Neuronal stem cell (in vitro differentiated cells): Measurements from ENCODE around the gene NEXN.

ENCODE experiments used
- DNase-seq: peaks from one replicate; pipeline ENCODE4 v3.0.0-alpha.2; 2013; ENCODE audit warnings: low spot score
- H2AFZ ChIP-seq: one replicate; pipeline ENCODE4 v1.6.1; 2013; ENCODE audit warnings: mild to moderate bottlenecking, low read length, inconsistent platforms
- H2AK5ac ChIP-seq: 2 replicates; pipeline ENCODE4 v1.6.1; 2013; ENCODE audit warnings: low read depth, mild to moderate bottlenecking, inconsistent platforms, low read length, moderate library complexity, mixed read lengths
- H2BK120ac ChIP-seq: 2 replicates; pipeline ENCODE4 v1.6.1; 2013; ENCODE audit warnings: low read depth, mild to moderate bottlenecking, inconsistent platforms, low read length, moderate library complexity, mixed read lengths
- H2BK12ac ChIP-seq: one replicate; pipeline ENCODE4 v1.6.1; 2013; ENCODE audit warnings: low read length, inconsistent platforms
- H2BK15ac ChIP-seq: 2 replicates; pipeline ENCODE4 v1.6.1; 2013; ENCODE audit warnings: mild to moderate bottlenecking, low read length, inconsistent platforms, mixed read lengths
- H2BK5ac ChIP-seq: one replicate; pipeline ENCODE4 v1.6.1; 2013; ENCODE audit warnings: inconsistent platforms, mild to moderate bottlenecking, low read length, moderate library complexity
- H3K14ac ChIP-seq: one replicate; pipeline ENCODE4 v1.6.1; 2013; ENCODE audit warnings: low read length, inconsistent platforms
- H3K18ac ChIP-seq: 2 replicates; pipeline ENCODE4 v1.6.1; 2013; ENCODE audit warnings: low read length, inconsistent platforms
- H3K23ac ChIP-seq: 2 replicates; pipeline ENCODE4 v1.6.1; 2013; ENCODE audit warnings: low read depth, mild to moderate bottlenecking, mixed read lengths, low read length, inconsistent platforms; ENCODE audit not compliant: poor library complexity
- H3K27ac ChIP-seq: replicated peaks from 3 replicates; pipeline ENCODE4 v1.5.1; 2013; ENCODE audit warnings: low read length, inconsistent platforms
- H3K27me3 ChIP-seq, 3 experiments: 2 replicates each; pipeline ENCODE4 v1.6.1; 2013; ENCODE audit warnings: low read length in 3 of 3, mild to moderate bottlenecking in 2 of 3, inconsistent platforms in 1 of 3, low read depth in 1 of 3, mixed read lengths in 1 of 3, moderate library complexity in 1 of 3; ENCODE audit not compliant: control insufficient read depth in 3 of 3, insufficient read depth in 3 of 3
- H3K36me3 ChIP-seq, 2 donors: replicated peaks in 1 of 2; 2 replicates each; pipeline ENCODE4 v1.6.1; 2013; ENCODE audit warnings: low read length in 2 of 2; ENCODE audit not compliant: control insufficient read depth in 2 of 2, insufficient read depth in 2 of 2
- H3K4ac ChIP-seq: 2 replicates; pipeline ENCODE4 v1.6.1; 2013; ENCODE audit warnings: inconsistent platforms, mild to moderate bottlenecking, low read length, moderate library complexity
- H3K4me1 ChIP-seq, 2 donors: 1 replicate in 1 of 2; 2 replicates in 1 of 2; pipeline ENCODE4 v1.6.1; 2013; ENCODE audit warnings: low read length in 2 of 2, low read depth in 1 of 2; ENCODE audit not compliant: control insufficient read depth in 2 of 2, insufficient read depth in 1 of 2
- H3K4me2 ChIP-seq: one replicate; pipeline ENCODE4 v1.6.1; 2013; ENCODE audit warnings: mild to moderate bottlenecking, low read length, inconsistent platforms; ENCODE audit not compliant: insufficient read depth, poor library complexity, severe bottlenecking
- H3K4me3 ChIP-seq, 2 donors: 2 replicates each; pipeline ENCODE4 v1.5.1; 2013; ENCODE audit warnings: low read length in 2 of 2, mild to moderate bottlenecking in 2 of 2, inconsistent platforms in 1 of 2, moderate library complexity in 1 of 2
- H3K79me1 ChIP-seq: one replicate; pipeline ENCODE4 v1.6.1; 2013; ENCODE audit warnings: low read depth, mild to moderate bottlenecking, inconsistent platforms, low read length, moderate library complexity
- H3K9ac ChIP-seq: one replicate; pipeline ENCODE4 v1.6.1; 2013; ENCODE audit warnings: mild to moderate bottlenecking, low read depth, low read length, inconsistent platforms; ENCODE audit not compliant: poor library complexity
- H3K9me3 ChIP-seq, 2 donors: replicated peaks in 1 of 2; 2 replicates each; pipeline versions ENCODE3 to v1.6.1; 2013; ENCODE audit warnings: low read length in 2 of 2, mild to moderate bottlenecking in 2 of 2, inconsistent platforms in 1 of 2, low read depth in 1 of 2, mixed read lengths in 1 of 2, moderate library complexity in 1 of 2; ENCODE audit not compliant: control insufficient read depth in 2 of 2, insufficient read depth in 1 of 2
- H4K8ac ChIP-seq: one replicate; pipeline ENCODE4 v1.6.1; 2013; ENCODE audit warnings: low read depth, mild to moderate bottlenecking, inconsistent platforms, low read length, moderate library complexity
- H4K91ac ChIP-seq: one replicate; pipeline ENCODE4 v1.6.1; 2013; ENCODE audit warnings: low read length, low read depth, mild to moderate bottlenecking, inconsistent platforms; ENCODE audit not compliant: poor library complexity
- WGBS, 2 donors: extraction: QIAGEN DNeasy Blood & Tissue Kit; methylation state at CpG; one replicate each; pipeline ENCODE4 v1.1.7; 2013; ENCODE audit warnings: missing lambda C conversion rate in 2 of 2, mixed read lengths in 1 of 2; ENCODE audit not compliant: insufficient read length in 2 of 2, insufficient replicate concordance in 1 of 2; ENCODE audit errors: extremely low coverage in 2 of 2; 5-methylcytosine and 5-hydroxymethylcytosine counted together

The NEXN gene

GRCh38 chr1:77874804-77875445 is 13.5 kb upstream of the NEXN start:
- H3K4me3 ChIP-seq = no peak overlapping the region
- H3K9me3 ChIP-seq = no peaks in the 10 kb centered on the region
- DNase-seq = no peak
- H2AFZ ChIP-seq = no peak overlapping the region
- no peaks in the 10 kb centered on the region for H3K4me1 ChIP-seq
- no peak overlapping the region for H2AK5ac ChIP-seq
- H3K36me3 ChIP-seq = peaks cover 0 to 3% of the 10 kb centered on the region in 2 donors
- H3K79me1 ChIP-seq = no peaks in the 10 kb centered on the region
- H3K27me3 ChIP-seq = no peaks in the 10 kb centered on the region
- no peak overlapping the region for H4K91ac ChIP-seq
- H2BK120ac ChIP-seq = no peak overlapping the region
- no peak overlapping the region for H3K14ac ChIP-seq
- no peak overlapping the region for H3K9ac ChIP-seq
- H2BK15ac ChIP-seq = no peak overlapping the region
- H3K4me2 ChIP-seq = no peak overlapping the region
- no peak overlapping the region for H4K8ac ChIP-seq
- no peak overlapping the region for H3K18ac ChIP-seq
- no peak overlapping the region for H2BK5ac ChIP-seq
- no CpG with 5 or more reads among the region's 4 CpGs for WGBS, 2 donors
- H3K23ac ChIP-seq = no peak overlapping the region
- H3K4ac ChIP-seq = no peak overlapping the region
- no peak overlapping the region for H2BK12ac ChIP-seq
- H3K27ac ChIP-seq = no peak overlapping the region

- Histone ChIP-seq H3K9me3 (no peaks in the 10 kb centered on the region), H2BK15ac (no peak overlapping the region), H3K27ac (no peak overlapping the region), H2AFZ (no peak overlapping the region), H3K4me2 (no peak overlapping the region), H3K9ac (no peak overlapping the region), H4K8ac (no peak overlapping the region), H3K27me3 (no peaks in the 10 kb centered on the region), H3K79me1 (no peaks in the 10 kb centered on the region), H3K36me3 (peaks cover 0 to 2% of the 10 kb centered on the region in 2 donors), H4K91ac (no peak overlapping the region), H2BK120ac (no peak overlapping the region), H3K4ac (no peak overlapping the region), H3K23ac (no peak overlapping the region), H2AK5ac (no peak overlapping the region), H2BK12ac (no peak overlapping the region), H3K4me3 (no peak overlapping the region), H3K18ac (no peak overlapping the region), H3K4me1 (no peaks in the 10 kb centered on the region), H2BK5ac (no peak overlapping the region), H3K14ac (no peak overlapping the region)
- no peak for DNase-seq
- 100% methylated on average over 1 of the region's 4 CpGs; no CpG with 5 or more reads in 1 of the 2 donors for WGBS, 2 donors
Measured at GRCh38 chr1:77876884-77877283, 11.5 kb upstream of the NEXN start.

GRCh38 chr1:77881061-77881460 is 7.4 kb upstream of the NEXN start:
- Histone ChIP-seq H2BK15ac (no peak overlapping the region), H2BK120ac (no peak overlapping the region), H2BK12ac (no peak overlapping the region), H3K27ac (no peak overlapping the region), H2AK5ac (no peak overlapping the region), H4K8ac (no peak overlapping the region), H3K23ac (no peak overlapping the region), H3K4me2 (no peak overlapping the region), H4K91ac (no peak overlapping the region), H3K27me3 (no peaks in the 10 kb centered on the region), H3K36me3 (no peaks in the 10 kb centered on the region), H3K4ac (no peak overlapping the region), H3K79me1 (no peaks in the 10 kb centered on the region), H3K4me1 (peaks cover 0 to 2% of the 10 kb centered on the region in 2 donors), H3K4me3 (no peak overlapping the region), H3K14ac (no peak overlapping the region), H2AFZ (no peak overlapping the region), H3K9me3 (no peaks in the 10 kb centered on the region), H2BK5ac (no peak overlapping the region), H3K9ac (no peak overlapping the region), H3K18ac (no peak overlapping the region)
- no CpG with 5 or more reads among the region's 1 CpG for WGBS, 2 donors
- no peak for DNase-seq

GRCh38 chr1:77882411-77882810 is 6.0 kb upstream of the NEXN start:
- no CpG with 5 or more reads among the region's 2 CpGs for WGBS, 2 donors

More at GRCh38 chr1:77882411-77882810, 6.0 kb upstream of the NEXN start:
- Histone ChIP-seq H2BK15ac (no peak overlapping the region), H3K4me3 (no peak overlapping the region), H4K91ac (no peak overlapping the region), H2AFZ (no peak overlapping the region), H3K23ac (no peak overlapping the region), H3K4me1 (peaks cover 0 to 2% of the 10 kb centered on the region in 2 donors), H2BK5ac (no peak overlapping the region), H3K4ac (no peak overlapping the region), H3K9ac (no peak overlapping the region), H3K14ac (no peak overlapping the region), H4K8ac (no peak overlapping the region), H2BK120ac (no peak overlapping the region), H3K4me2 (no peak overlapping the region), H3K27me3 (no peaks in the 10 kb centered on the region), H3K79me1 (no peaks in the 10 kb centered on the region), H3K9me3 (no peaks in the 10 kb centered on the region), H2AK5ac (no peak overlapping the region), H3K27ac (no peak overlapping the region), H3K36me3 (no peaks in the 10 kb centered on the region), H3K18ac (no peak overlapping the region), H2BK12ac (no peak overlapping the region)
- no peak for DNase-seq
